Nucleus accumbens (tissue), 56 donors: ENCODE measurements around the gene CCDC188.

Experiments
- DNase-seq, 56 donors: peaks; one replicate each; lab custom pipeline; 2025; lab: John Stamatoyannopoulos, UW

CCDC188 gene

DNA sequence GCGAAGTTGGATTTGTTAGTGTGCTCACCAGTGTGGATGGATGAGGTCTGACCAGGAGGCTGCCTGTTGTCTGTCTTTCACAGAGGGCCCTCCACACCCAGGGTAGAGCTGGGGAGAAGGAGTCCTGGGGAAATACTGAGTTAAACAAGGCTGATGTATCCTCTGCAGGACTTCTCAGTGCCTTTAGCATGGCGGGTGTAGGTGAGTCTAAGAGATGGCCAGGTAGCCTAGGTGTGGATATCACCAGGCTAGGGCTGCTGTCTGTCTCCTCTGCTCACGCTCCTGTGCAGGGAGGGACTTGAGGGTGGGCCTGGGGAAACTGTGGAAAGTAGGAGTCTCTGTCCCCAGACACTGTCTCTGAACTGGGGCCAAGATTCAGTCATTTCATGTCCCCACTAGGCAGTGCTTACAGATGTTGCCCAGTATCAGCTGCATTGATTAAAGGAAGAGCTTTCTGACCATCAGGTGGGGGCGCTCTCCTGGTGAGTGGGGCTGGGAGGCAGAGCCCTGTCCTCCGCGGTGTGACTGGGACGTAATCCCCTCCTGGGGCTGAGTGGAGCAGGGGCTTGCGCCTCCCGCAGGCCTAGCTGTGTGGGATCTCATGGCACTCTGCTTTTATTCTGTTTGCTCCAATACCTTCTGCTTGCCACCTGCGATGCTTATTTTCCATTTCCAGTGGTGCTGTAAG, 35.5 kb upstream of the CCDC188 start:
- no peak for DNase-seq

GRCh38 chr22:20185750-20186149, 34.9 kb upstream of the CCDC188 start:
- no peak for DNase-seq

GRCh38 chr22:20184501-20185165, 33.8 kb upstream of the CCDC188 start:
- no peak for DNase-seq

DNA sequence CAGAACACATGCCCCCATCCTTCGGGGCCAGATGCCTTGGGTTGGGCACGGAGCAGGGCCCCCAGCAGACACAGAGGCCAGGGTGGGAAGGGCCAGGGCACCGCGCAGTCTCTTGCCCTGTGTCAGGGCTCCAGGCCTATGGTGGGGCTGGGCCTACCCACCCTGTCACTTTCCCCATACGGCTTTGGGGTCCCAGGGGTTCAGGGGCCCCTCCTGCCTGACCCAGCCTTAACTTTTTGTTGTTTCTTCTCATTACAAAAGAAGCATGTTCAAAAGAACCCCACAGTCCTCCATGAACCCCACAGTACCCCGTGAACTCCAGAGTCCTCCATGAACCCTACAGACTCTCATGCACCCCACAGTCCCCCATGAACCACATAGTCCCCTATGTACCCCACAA, 33.0 kb upstream of the CCDC188 start:
- DNase-seq = no peak

GRCh38 chr22:20183101-20183500, 32.2 kb upstream of the CCDC188 start:
- no peak for DNase-seq

- no peak for DNase-seq
Observed at GRCh38 chr22:20182365-20182764, 31.5 kb upstream of the CCDC188 start.

GRCh38 chr22:20181884-20182236, 31.0 kb upstream of the CCDC188 start:
- no peak for DNase-seq

DNA sequence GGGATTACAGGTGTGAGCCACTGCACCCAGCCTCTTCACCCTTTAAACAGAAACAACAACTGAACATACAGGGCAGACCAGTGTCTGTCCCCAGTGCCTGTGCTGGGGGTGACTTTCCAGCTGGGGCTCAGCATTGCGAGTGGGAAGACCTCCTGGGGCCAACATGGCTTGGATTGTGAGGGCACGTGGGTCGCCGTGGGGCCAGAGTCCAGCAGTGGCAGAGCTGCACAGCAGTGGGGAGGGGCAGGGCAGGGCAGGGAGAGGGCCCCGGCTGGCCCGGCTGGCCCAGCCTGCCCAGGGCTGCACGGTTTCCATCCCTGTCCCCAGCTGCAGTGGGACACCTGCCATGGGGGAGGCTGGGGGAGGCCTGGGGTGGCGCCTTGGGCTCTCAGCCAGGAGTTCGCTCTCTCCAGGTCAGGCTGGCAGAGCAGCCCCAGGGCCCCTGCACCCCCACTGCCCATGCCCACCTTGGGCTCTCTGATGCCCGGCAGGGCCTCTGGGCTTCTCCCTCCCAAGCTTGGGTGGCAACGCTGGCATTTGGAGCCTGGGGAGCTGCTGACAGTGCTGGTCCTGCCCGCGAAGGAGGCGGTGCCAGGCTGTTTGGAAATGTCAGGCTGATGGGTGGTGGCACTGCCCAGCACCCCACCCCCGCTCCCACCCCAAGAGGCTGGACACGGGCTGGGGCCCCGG, 30.5 kb upstream of the CCDC188 start:
- no peak for DNase-seq

DNA sequence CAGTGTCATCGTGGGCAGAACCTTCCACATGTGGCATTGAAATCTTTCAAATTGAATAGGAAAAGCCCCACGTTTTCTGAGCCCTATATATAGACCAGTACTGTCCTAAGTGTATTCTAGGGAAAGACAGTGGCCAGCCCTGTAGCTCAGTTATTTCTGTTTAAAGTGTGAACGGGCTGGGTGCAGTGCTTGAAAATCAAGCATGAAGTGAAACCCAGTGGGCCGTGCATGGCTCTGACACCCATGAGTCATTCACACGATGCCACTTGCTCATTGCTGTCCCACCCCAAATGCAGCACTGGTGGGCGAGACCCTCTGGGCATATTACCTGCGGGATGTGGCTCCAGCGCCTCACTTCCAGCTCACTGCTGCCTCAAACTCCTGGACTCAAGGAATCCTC, 29.8 kb upstream of the CCDC188 start:
- DNase-seq = no peak

DNA sequence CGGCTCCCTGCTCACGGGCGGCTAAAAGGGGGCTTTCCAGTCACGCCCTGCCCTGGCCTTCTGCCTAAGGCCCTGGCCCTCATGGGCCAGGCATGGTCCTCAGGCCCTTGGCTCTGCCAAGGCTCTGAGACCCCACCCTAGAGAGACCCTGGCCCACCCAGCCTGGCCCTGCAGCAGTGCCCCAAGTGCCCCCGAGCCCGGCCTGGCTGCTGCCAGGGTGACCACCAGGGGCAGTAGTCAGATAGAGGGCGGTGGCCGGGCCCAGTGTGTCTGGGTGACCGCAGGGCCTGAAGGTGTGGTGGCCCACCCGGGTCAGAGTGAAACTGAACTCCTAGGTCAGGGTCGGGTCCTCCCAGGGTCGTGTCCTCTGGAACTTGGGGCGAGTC, 29.4 kb upstream of the CCDC188 start:
- DNase-seq = no peak

GRCh38 chr22:20179455-20180244, 28.8 kb upstream of the CCDC188 start:
- no peak for DNase-seq

DNA sequence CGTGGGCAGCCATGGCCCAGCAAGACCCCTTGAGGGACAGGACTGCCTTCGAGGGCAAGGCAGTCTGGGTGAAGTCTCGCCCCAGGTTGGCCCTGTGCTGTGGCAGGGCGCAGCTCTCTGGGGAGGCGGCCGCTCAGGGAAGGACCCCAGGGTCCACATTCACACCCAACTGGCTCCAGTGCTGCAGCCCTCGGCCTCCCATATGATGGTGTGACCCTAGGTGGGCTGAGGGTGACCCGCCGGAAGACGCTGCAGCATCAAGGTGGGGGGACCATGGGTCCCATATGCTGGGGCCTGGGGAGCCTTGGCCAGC, 28.0 kb upstream of the CCDC188 start:
- no peak for DNase-seq

- no peak for DNase-seq
Observed at GRCh38 chr22:20178075-20178914, 27.4 kb upstream of the CCDC188 start.

DNA sequence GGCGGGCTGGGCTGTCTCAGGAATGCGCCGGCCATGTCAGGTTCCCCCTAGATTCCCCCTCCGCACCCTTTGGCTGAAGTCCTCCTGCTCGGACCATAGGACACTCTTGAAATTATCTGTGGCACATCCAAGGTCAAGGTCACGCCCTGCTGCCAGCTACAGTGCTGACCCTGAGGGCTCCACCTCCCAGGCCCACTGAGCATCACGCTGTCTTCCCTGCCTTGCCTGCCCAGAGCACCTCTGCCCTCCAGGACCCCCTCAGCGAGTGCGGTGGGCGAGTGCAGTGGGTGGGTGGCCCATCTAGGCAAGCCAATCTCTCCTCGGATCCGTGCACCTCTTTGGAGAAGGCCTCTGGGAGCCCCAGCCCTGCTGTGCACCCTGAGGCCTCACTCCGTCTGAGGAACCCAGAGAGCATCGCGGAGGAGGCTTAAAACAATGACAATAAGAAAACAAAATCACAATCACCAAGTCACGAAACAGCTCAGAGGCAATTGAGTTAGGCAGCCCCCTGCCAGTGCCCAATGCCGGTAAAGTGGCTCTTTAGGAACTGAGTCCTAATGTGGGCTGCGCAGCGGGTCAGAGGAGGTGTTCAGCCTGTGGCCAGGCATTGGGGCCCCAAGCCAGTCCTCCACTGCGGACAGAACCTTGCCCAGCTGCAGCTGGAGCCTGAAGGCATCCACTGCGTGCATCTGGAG, 26.5 kb upstream of the CCDC188 start:
- no peak for DNase-seq

DNA sequence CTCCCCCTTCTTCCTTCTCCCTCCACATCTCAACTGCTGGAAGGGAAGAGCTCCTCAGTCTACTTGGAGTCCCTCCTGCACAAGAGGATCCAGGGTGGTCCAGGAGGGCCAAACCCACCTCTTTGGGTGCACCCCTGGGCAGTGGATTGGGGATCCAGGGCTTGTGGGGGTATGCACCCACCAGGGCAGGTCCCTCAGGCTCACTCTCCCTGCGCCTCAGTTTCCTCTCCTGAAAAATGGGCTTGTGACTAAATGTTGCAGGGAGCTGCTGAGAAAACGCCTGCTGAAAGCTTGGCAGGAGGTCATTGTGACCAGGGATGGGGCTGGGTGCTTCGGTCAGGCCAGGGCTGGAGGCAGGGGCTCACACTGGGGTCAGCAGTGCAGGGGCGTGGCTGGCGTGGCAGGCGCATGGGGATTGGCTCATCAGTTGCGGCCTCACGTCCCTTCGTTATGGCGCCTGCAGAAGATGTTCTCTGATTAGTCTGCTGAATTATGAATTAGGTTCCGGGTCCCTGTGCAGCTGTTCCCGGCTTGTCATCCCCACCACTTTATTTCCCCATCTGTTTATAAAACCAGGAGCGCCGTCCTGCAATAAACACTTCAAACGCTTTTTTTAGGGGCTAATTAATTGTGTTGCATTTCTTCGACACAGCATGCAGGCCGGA, 25.7 kb upstream of the CCDC188 start:
- DNase-seq = no peak

- DNase-seq = no peak
Observed at GRCh38 chr22:20175597-20175900, 24.7 kb upstream of the CCDC188 start.

DNA sequence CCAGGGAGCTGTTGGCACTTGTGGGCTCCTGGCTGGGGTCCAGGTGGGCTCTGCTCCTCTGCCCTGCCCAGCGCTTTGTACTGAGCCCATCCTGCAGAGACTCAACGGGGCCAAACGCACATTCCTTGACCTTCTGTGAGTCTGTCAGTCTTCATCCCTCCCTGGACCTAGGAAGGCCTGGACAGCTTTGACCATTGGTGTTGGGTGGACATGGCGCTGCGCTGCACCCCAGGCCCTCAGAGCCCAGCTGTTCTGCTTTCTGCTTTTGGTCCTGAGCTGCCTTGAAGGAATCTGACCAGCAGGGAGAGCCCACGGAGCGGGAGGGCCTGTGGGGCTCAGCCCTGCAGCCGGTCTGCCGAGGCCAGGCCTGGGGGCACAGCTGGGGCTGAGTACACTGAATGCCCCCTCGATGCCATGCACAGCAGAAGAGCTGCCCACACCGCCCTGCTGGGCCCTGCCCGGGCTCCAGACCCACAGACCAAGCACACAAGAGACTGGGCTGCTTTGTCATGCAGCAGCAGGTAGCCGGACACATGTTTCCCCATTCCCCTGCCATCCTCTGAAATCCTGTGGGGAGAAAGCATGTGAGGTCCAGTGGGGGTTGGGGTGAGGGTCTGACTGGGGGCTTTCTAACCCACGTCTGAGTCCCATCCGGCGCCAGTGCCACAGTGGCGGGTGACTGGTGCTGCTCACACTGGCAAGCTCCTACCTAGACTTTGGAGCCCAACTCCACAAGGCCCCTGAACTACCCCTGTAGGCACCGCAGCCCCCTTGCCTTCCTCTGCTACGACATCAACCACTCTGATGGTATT, 24.1 kb upstream of the CCDC188 start:
- peak in 1 of 56 donors; percentile 12 for DNase-seq

GRCh38 chr22:20173772-20174171, 22.9 kb upstream of the CCDC188 start:
- DNase-seq = no peak

DNA sequence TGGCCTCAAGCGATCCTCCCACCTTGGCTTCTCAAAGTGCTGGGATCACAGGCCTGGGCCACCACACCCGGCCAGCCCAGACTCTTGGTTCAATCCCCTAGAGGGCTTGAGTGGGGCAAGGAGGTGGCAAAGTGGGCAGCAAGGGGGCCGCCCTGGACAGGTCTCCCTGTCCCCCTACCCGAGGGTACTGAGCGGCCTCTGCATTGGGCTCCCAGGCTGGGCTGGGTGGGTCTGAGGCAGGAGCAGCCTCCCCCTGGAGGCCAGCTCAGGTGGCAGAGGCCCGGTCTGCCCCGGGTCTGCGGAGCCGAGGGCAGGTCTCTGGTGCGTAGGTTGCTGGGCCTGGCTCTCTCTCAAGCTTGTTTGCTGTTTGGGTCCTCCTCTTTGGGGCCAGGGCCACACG, 22.4 kb upstream of the CCDC188 start:
- no peak for DNase-seq
